ENCODE data around the gene SNX6.
"Not testable (repeated sequence)": the region's sequence is repeated elsewhere in the genome, so short reads cannot be mapped to it uniquely, and the experiment has no call there.

The SNX6 gene

GRCh38 chr14:34536951-34537676 is 92.8 kb downstream of the SNX6 start:
- no peak for DNase-seq (ENCODE audit: insufficient read length, low spot score)
- no peak for FAIRE-seq

GRCh38 chr14:34527591-34527990 is 102.4 kb downstream of the SNX6 start:
- DNase-seq (ENCODE audit: insufficient read length, low spot score) (no peak), FAIRE-seq (no peak)

GRCh38 chr14:34524216-34524615 is 105.7 kb downstream of the SNX6 start:
- not testable (repeated sequence) for DNase-seq (ENCODE audit: insufficient read length, low spot score); FAIRE-seq

GRCh38 chr14:34522496-34522895 is 107.5 kb downstream of the SNX6 start:
- FAIRE-seq (no peak), DNase-seq (ENCODE audit: insufficient read length, low spot score) (no peak)

GRCh38 chr14:34521071-34521470 is 108.9 kb downstream of the SNX6 start:
- DNase-seq (ENCODE audit: insufficient read length, low spot score); FAIRE-seq: not testable (repeated sequence)

- not testable (repeated sequence) for DNase-seq (ENCODE audit: insufficient read length, low spot score); FAIRE-seq
Measured at GRCh38 chr14:34520304-34520970, 109.5 kb downstream of the SNX6 start.

Data from GM19239 (cell line).